ENCODE results near the gene MTRR.

The MTRR gene

DNA sequence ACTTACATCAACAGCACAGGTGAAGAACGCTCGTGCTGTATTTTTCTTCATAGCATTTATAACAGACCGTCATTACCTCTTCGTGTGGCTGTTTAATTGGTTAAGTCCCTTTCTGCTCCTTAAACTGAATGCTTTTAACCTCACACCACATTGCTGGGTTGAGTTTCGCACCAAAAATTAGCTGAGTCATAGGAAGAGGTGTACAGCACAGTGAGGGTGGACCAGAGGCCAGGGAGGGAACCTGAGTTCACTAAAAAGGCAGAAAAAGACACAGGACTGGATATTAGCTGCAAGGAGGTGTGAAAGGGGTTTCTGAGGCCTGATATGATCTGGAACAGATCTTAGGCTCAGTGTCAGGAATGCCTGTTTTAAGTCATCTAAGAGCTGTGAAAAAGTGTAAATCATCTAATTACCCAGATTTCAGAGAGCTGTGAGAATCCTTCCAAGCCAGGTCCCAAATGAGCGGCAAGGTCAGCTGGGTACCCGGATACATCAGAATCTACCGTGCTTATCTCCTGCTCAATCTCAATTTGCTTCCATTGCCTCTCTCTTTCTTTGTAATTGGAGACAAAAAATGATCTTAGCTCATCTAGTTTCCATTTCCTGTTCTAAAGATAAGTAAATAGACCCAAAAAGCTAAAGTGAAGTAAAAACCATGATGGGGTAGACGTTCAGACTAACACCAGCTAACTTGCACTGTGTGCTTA, 10.9 kb upstream of the MTRR start:
- DNase-seq: no peak

DNA sequence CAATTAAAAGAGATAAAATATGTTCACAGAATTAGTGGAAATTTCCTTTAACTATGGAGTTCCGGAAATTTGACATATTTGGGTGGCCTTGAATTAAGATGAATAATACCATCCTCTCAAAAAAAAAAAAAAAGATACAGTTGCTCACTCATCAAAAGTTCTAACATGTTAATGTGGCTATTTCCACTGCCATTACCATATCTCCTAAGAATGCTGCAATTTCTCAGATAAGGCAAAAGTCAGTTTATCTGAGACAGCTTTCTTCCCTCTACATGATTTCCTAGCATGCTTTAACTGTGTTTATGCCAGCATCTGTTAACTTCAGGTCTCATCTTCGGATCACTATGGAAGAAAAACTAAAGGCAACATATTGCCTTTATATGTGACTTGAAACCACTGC, 2.8 kb upstream of the MTRR start:
- DNase-seq: no peak

DNA sequence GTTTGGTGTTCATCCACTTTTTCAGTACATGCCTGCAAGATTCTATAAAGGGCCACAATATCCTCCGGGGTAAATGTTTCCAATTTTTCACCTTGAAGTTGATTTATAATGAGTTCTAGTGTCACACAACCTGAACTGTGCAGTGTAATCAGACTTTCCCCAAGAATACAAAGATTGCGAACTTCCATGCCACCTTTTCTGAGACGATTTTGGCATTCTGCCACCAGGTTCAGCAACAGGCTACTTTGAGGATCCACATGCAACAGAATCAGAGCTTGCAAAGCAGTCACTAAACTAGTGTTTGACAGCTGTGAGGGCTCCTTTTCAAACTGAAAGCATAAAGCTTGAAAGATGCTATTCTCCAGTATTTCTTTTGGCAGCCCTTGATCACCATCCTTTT, 1.7 kb upstream of the MTRR start:
- no peak for DNase-seq

DNA sequence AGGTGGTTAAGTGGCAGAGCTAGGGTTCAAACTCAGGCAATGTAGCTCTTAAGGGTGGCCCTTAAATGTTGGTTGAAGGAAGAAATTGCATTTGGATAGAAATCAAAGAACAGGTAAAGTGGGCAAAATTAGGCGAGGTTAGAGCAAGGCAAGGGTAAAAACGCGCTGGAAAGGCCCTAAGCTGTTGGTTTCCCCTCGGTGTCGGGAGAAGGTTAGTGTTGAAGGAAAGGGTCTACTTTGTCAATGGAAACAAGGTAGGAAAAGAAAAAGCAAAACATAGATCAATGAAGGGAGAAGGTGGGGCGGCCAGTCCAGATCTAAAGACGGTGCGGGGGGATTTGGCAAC, 548 bp upstream of the MTRR start:
- no peak for DNase-seq

DNA sequence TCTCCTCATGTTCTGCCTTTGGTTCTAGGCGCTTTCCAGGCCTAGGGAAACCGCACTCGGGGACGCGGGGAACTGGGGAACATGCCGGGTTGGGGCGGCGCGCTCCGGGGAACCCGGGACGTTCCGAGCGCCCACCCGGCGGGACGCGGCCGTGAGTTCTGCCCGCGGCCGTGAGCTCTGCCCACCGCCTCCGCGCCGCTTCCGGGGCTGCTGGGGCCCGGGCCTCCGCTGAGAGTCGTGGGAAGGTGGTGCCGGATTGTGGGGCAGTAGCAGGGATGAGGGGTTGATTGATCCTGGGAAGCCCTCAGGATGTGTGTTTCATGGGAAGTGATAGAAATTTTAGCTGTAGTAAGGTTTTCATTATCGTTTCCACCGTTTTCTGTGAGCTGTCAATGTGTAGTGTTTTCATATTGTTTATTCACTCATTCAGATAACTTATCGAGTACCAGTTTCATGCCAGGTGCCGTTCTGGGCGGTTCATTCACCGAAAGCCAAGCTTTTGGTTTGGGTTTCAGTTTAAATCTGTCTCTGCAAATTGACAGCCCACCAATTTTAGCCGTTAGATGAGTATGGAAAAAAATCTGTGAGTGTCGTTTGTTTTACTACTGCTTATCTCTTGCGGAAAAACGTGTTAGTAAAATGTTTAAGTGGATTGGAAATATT, 657 bp downstream of the MTRR start:
- DNase-seq: no peak

DNA sequence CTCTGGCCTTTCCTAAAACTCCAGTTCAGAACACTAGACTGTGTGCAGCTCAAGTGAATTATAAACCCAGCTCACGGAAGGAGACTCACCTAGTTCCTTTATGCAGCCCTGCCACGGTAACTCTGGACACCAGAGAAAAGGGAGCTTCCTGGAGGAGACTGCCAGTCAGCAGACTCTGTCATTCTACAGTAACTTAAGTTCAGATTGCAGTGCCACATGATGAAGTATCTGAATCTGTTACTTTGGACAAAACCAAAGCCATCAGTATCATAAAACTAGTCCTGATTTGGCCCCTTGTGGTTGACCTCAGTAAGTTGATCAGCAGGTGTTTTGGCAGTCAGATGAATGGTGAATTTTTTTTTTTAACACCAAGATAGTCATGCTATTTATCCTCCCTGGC, 2.7 kb downstream of the MTRR start:
- no peak for DNase-seq

DNA sequence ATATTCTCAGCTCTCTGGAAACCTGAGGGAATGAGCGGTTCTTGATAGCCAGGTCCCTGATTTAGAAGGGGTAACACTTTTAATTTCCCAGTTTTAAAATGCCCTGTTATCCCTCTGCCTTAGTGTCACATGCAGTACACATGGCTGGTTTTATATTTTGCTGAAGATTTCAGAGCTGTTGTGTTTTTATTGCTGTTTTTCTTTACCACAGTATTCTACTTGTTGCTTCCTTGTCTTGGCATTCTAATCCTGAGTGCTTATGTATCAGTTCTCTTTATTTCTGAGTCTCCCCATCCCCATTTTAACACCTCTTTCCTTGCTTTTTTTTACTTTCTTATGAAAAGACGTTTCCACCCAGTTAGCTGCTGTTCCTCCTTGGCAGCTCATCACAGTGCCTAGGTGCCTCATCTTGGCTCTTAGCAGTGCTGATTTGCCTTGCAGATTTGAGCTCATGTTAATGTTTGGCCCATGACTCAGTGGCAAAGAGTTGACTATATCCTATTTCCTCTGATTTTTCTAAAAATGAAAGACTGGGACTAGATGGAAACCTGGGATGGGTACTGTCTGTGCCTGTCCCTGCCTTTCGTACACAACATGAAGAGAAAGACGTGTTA, 3.7 kb downstream of the MTRR start:
- DNase-seq: no peak

DNA sequence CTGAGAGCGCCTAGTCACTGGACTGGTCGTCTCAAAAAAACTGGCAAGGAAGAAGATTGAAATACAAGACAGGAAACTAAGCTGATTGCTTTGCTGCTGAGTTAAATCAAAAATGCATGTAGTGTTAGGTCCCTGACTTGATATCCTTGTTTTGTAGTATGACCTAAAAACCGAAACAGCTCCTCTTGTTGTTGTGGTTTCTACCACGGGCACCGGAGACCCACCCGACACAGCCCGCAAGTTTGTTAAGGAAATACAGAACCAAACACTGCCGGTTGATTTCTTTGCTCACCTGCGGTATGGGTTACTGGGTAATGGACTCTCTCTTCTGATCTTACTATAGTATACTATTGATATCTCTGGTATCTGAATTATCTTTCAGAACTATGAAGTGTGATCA, 4.3 kb downstream of the MTRR start:
- DNase-seq: no peak

DNA sequence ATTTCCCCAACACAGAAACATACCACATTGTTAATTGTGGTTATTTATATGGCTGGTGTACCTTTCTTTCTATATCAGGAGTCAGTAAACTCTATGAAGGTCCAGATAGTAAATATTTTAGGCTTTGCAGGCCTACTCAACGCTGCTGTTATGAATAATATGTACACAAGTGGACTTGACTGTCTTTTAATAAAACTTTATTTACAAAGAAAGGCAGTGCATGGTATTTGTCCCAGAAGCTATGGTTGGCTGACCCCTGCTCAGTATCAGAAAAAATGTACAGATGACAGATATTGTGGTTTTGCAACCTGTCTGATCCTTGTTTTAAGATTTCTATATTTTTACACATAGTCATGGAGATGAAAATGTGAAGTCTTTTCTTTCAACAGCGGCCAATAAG, 5.7 kb downstream of the MTRR start:
- no peak for DNase-seq

DNA sequence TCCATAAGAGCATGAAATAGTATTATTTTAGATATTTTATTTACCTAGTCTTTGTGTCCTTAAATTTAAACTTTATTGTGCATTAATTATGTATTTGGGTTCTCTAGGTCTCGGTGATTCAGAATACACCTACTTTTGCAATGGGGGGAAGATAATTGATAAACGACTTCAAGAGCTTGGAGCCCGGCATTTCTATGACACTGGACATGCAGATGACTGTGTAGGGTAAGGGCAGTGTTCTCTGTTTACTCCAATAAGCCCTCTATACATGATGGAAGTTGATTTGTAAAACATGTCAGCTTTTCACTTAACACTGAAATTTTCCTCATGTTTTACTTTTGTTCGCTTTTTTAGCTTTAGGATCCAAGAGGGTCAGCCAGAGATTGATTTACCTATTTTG, 6.2 kb downstream of the MTRR start:
- no peak for DNase-seq

DNA sequence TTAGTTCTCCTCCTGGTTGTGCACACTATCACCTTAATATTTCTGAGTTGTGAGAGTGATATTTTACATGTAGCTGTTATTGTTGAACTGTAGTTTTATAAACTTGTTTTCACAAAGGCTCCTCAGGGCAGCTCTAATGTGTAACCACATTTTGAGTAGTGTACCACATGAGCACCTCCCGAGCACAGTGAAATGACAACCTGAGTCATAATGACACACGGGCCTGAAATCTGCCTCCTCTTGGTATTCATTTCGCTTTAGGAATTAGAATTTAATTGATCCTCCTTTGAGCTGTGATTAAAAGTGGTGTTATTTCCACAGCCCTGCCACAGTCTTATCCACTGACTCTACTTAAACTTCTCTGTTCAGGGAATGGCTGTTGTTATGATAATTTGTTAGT, 7.9 kb downstream of the MTRR start:
- no peak for DNase-seq

DNA sequence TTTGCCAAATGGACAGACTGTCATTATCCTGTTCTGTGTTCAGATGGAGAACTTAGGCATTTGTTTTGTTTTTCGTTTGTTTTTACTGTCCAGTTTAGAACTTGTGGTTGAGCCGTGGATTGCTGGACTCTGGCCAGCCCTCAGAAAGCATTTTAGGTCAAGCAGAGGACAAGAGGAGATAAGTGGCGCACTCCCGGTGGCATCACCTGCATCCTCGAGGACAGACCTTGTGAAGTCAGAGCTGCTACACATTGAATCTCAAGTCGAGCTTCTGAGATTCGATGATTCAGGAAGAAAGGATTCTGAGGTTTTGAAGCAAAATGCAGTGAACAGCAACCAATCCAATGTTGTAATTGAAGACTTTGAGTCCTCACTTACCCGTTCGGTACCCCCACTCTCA, 8.9 kb downstream of the MTRR start:
- no peak for DNase-seq

DNA sequence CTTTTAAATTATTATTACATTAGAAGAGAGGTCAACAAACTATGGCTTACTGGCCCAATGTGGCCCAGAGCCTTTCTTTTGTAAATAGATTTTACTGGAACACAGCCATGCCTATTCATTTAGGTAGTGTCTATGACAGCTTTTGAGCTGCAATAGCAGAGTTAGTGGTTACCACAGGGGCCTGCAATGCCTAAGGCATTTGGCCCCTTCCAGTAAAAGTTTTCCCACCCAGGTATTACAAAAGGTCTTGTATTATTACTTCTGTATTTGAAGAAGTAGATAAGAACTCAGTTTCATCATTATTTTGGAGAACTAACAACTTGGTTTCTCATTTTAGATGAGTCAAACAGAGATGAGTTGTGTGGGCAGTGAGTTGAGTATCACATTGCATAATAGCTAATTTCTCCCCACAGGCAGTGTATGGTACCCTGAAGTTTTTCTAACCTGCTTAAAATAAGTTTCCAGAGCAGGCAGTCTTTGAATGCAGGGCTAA, 9.5 kb downstream of the MTRR start:
- DNase-seq: no peak

DNA sequence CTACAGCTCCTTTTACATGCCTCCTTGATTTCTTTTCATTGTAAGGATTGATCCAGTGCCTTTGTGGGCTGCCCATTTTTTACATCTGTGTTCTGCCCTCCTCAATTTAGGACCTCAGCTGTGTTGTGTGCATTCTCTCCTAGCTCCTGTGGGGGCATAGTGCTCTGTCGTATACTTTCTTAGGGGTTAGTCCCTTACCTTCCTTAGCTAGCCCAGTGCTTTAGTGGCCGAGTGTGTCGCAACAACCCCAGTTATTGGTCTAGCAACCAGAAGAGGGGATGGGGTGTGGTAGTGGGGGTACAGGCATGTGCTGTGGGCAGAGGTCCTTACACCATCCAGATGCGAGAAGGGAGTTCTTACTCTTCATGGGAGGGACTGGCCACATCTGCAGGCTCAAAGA, 12.1 kb downstream of the MTRR start:
- DNase-seq: no peak

DNA sequence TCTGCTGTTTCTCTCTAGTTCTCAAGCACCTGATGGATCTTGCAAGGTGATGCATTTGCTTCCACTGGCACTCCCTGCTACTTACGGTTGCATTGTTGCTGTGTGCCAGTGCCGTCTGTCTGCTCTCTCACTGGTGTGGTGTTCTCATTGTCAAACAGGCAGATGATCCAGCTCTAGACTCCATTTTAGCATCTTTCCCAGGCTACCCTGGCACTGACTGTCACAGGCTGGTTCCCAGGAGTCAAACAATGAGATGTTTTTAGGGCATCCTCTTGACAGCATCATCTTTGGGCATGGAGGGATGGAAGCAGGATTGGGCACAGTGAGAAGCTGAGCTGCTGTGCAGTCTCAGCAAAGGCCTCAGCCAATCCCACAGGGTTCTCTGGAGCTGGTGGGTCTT, 12.9 kb downstream of the MTRR start:
- peak; percentile 70 for DNase-seq

DNA sequence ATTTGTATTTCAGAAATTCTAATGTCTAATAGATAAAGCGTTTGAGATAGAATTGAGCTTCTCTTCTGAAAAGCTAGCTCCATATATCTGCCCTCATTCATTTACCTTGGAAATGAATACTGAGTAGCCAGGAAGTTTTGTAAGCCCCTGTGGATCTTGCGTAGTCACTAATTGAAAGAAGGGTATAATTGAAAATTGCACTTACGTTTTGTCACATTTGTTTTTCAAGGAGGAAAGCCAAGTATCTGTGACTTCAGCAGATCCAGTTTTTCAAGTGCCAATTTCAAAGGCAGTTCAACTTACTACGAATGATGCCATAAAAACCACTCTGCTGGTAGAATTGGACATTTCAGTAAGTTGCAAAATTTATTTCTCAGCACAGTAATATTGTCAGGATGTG, 14.0 kb downstream of the MTRR start:
- no peak for DNase-seq

DNA sequence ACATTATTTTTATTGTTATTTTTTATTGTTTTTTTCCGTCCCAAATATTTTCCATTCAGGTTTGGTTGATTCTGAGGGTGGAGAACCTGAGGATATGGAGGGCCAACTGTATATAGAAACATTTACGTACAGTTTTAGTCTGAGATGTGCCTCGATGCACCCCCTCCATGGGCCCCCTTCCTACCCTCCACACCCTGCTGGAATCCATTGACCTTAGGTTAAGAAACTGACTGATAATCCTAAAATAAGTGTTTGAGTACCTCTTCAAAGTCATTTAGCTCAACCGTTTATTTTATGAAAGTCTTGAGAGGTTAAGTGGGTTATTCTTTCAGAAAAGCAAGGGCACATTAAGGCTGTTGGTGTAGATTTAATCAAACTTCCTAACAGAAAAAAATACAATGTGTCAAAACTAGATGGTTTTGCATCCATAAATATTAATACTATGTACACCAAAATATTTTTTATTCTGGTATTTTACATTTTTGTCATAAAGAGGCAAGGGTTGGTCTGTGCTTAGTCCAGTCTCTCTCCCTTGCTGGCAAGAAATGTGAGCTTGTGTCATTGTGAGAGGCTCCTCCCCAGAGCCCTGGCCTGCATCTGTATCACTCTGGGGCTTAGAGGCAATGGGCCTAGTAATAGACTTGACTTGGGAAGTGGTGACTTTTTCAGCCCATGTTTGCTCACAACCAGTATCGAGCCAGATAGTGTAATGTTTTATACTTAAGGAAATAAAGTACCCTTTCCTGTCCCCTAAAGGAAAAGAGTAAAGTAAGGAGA, 15.7 kb downstream of the MTRR start:
- DNase-seq: peak; percentile 59

DNA sequence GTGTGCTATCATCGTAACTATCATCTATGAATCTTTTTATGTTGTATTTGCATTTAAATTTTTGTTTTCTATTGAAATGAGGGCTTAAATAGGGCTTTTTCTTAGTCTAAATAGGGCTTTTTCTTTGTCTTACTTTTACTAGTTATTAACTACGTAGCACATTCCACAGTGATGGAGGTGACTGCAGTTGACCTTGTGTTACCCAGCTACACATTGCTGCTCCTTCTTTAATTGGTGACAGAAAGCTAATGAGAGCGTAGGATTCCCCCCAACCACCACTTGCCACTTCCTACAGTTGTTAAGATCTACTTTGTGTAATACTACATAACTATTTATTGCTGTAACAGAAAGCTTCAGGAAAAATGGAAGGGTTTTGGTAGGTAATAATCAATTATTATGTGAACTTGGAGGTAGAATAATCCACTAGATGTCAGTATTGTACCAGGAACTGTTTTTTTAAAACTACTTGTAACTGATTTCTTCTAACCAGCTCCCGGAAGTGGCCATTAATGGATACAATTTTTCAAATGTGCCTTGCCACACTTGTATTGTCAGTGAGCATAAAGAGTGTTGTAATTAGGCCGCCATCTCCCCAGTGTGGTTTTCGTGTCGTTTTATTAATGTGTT, 18.0 kb downstream of the MTRR start:
- peak; percentile 67 for DNase-seq

DNA sequence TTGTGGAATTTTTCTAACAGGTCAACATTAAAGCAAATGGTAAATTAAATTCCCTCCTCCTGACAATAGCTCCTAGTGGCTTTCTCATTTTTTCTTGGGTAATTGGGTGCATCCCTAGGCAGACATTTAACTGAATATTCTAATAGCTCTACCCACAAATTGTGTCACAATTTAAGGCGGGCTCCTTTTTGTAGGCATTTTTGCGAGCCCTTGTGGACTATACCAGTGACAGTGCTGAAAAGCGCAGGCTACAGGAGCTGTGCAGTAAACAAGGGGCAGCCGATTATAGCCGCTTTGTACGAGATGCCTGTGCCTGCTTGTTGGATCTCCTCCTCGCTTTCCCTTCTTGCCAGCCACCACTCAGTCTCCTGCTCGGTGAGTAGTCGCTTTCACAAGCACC, 20.0 kb downstream of the MTRR start:
- DNase-seq: no peak

DNA sequence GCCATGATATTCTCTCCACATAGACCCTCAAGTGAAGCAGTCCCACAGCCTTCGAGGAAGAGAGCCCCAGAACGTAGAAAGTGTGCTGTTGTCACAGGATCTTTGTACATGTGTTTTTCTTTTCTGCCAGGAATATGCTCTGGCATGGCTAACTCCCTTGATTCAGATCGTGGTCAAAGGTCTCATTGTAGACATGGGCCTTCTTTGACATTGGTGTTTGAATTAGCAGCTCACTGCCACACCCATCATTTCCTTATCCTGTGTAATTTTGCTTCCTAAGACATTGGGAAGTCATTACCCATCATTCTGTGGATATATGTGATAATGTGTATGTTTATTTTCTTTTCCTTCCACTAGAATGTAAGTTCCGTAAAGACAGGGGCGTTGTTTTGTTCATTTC, 25.5 kb downstream of the MTRR start:
- DNase-seq: no peak

DNA sequence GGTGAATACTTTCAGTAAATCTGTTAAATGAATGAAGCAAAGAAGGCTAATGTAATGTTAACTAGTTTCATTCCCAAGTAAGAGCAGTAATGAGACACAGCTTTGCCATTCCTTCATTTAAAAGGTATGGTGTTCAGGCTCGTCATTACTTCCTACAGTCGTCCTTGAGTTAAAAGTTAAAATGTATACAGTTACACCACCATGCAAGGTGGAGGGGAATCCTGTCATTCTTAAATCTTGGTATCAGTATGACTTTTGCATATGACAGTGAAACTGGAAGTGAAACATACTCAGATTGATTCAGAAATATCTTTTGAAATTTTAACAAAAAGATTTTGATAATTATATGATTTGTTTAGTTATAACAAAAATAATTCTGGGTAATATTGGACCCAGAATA, 25.9 kb downstream of the MTRR start:
- no peak for DNase-seq

DNA sequence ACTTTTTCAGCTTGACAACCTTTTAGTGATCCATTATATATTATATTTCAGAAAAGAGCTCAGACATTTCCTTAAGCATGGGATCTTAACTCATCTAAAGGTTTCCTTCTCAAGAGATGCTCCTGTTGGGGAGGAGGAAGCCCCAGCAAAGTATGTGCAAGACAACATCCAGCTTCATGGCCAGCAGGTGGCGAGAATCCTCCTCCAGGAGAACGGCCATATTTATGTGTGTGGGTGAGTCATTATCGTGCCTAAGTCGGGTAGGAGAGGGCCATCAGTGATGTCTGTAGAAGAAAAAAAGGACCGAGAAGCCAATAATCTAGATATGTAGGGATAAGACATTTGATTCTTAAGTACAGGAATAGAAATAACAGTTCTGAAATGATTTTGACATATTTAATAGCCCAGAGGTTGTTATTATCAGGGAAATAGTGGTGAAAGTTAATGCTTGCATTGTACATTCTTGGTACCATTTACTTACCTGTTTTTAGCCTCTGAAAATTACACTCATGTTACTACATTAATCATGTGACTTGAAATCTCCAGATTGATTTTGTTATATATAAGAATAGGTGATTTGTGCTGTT, 28.2 kb downstream of the MTRR start:
- no peak for DNase-seq

DNA sequence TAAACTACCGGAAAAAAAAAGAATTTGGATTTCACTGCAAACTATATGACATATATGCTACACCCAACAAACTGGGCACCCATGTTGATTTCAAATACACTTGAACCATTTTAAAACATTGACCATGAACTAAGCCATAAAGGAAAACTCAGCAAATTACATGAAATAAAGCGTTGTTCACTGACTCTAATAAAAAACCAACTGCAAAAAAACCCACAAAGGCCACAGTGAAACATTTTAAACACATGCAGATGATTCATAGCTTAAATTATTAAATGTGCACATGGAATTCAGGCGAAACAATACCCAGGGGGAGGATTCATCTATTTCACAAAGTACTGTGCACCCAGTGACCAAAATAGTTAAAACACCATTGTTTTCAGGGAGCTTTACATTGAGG, 33.3 kb downstream of the MTRR start:
- no peak for DNase-seq
